IPS-20b (cell line): ENCODE measurements around the gene FAM180A.
"Not testable (repeated sequence)": the region's sequence is repeated elsewhere in the genome, so short reads cannot be mapped to it uniquely, and the experiment has no call there.

Experiments used
- H3K27ac ChIP-seq: one replicate; pipeline ENCODE4 v1.5.1; 2013; ENCODE audit warnings: low read length
- H3K27me3 ChIP-seq: 2 replicates; pipeline ENCODE4 v1.6.1; 2013; ENCODE audit warnings: mild to moderate bottlenecking, low read length, inconsistent platforms; ENCODE audit not compliant: insufficient read depth
- H3K36me3 ChIP-seq: 2 replicates; pipeline ENCODE4 v1.6.1; 2013; ENCODE audit warnings: low read depth, mild to moderate bottlenecking, inconsistent platforms, low read length, moderate library complexity; ENCODE audit not compliant: insufficient read depth
- H3K4me1 ChIP-seq: 2 replicates; pipeline ENCODE4 v1.6.1; 2013; ENCODE audit warnings: mild to moderate bottlenecking, control low read depth, inconsistent platforms, low read length, moderate library complexity; ENCODE audit not compliant: insufficient read depth
- H3K4me3 ChIP-seq: 2 replicates; pipeline ENCODE4 v1.5.1; 2013; ENCODE audit warnings: mild to moderate bottlenecking, low read length, inconsistent platforms
- H3K9ac ChIP-seq: 2 replicates; pipeline ENCODE4 v1.6.1; 2013; ENCODE audit warnings: low read depth, mild to moderate bottlenecking, inconsistent platforms, low read length, moderate library complexity
- H3K9me3 ChIP-seq: 2 replicates; pipeline ENCODE4 v1.6.1; 2013; ENCODE audit warnings: mild to moderate bottlenecking, low read depth, low read length, inconsistent platforms; ENCODE audit not compliant: insufficient read depth

The FAM180A gene

GRCh38 chr7:135708041-135708440, 40.6 kb downstream of the FAM180A start:
- H3K27me3 ChIP-seq, result no peaks in the 10 kb centered on the region
- H3K4me1 ChIP-seq, result peaks cover 8% of the 10 kb centered on the region
- H3K9me3 ChIP-seq, result no peaks in the 10 kb centered on the region
- H3K9ac ChIP-seq, result no peak overlapping the region
- no peak overlapping the region for H3K27ac ChIP-seq
- H3K4me3 ChIP-seq, result no peak overlapping the region
- H3K36me3 ChIP-seq, result no peaks in the 10 kb centered on the region

GRCh38 chr7:135707570-135707966, 41.0 kb downstream of the FAM180A start:
- Histone ChIP-seq H3K4me1 (peaks cover 6% of the 10 kb centered on the region; the same call in 1 of the 2 replicates), H3K9ac (no peak overlapping the region), H3K9me3 (no peaks in the 10 kb centered on the region), H3K27me3 (no peaks in the 10 kb centered on the region), H3K27ac (no peak overlapping the region), H3K36me3 (no peaks in the 10 kb centered on the region), H3K4me3 (no peak overlapping the region)

GRCh38 chr7:135706858-135707569, 41.6 kb downstream of the FAM180A start:
- no peaks in the 10 kb centered on the region for H3K27me3 ChIP-seq
- H3K36me3 ChIP-seq, result no peaks in the 10 kb centered on the region
- no peak overlapping the region for H3K9ac ChIP-seq
- peaks cover 6% of the 10 kb centered on the region; the same call in 1 of the 2 replicates for H3K4me1 ChIP-seq
- no peaks in the 10 kb centered on the region for H3K9me3 ChIP-seq
- no peak overlapping the region for H3K27ac ChIP-seq
- H3K4me3 ChIP-seq, result no peak overlapping the region

DNA sequence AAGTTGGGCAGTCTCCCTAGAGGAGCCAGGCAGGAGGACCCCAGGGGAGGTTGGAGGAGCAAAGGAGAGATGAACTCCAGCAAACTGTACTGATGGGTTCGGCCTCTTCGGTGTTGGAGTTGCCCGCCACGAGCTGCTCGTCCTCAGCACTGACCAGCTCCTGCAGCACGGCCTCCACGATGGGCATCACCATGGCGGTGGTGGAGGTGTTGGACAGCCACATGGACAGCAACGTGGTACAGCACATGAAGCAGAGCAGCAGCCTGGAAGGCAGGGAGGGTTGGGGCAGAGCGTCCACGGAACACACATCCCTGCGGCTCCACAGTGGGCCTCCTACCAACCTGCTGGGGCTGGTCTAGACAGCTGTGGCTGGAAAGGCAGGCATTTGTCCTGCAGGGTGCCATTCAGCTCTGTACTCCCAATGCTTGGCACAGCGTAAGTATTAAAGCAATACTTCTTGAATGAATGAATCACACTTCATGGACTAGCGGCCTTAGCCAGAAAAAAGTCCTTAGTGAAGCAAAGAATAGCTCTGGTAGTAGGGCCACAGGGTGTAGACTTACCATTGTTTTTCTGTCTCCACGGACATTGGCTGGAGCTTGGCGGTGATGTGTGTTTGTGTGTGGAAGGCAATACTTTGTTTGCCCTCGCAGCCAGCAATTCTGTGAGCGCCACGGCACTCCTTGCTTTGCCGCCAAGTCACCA, 42.4 kb downstream of the FAM180A start:
- no peaks in the 10 kb centered on the region for H3K36me3 ChIP-seq
- H3K4me1 ChIP-seq, result peaks cover 2% of the 10 kb centered on the region; the same call in 1 of the 2 replicates
- no peak overlapping the region for H3K27ac ChIP-seq
- no peak overlapping the region for H3K4me3 ChIP-seq
- no peak overlapping the region for H3K9ac ChIP-seq
- H3K27me3 ChIP-seq, result no peaks in the 10 kb centered on the region
- no peaks in the 10 kb centered on the region for H3K9me3 ChIP-seq

DNA sequence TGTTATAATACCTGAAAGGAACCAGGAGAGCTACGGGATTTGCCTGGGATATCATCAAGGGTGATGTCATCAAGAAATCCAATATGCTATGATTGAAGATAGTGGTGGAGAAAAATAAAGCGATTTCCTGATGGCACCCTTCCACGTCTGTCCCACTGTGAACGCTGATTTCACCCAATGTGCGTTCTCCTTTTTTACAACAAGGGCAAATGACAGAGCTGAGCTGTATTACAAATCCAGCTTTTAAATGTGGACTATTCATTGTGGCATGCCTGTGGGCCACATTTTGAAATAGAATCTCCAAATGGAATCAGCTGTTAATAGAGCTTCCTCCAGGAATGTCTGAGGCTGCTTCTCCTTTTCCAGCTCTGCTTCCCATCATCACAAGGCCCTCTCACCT, 43.9 kb downstream of the FAM180A start:
- H3K27ac ChIP-seq, result no peak overlapping the region
- H3K27me3 ChIP-seq, result no peaks in the 10 kb centered on the region
- no peak overlapping the region for H3K4me3 ChIP-seq
- no peaks in the 10 kb centered on the region for H3K36me3 ChIP-seq
- H3K4me1 ChIP-seq, result no peaks in the 10 kb centered on the region
- no peaks in the 10 kb centered on the region for H3K9me3 ChIP-seq
- H3K9ac ChIP-seq, result no peak overlapping the region

DNA sequence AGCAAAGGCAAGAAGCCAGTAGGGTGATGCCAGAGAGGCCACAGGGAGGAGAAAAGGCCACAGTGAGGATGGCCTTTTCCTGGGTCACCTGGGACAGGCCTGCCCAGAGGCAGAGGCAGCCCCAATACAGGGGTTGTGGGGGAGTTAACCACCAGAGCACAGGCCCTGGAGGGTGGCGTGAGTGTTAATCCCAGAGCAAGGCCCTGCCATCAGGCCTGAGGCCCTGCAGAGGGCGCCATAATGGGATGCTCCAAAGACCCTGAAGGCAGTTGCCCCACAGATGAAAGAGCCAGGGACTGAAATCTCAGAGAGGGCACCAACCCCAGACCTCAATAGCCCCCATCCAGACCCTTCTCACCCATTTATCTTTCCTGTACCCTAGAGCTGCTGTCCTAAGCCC, 44.5 kb downstream of the FAM180A start:
- Histone ChIP-seq H3K9me3 (no peaks in the 10 kb centered on the region), H3K9ac (no peak overlapping the region), H3K4me1 (no peaks in the 10 kb centered on the region), H3K27me3 (no peaks in the 10 kb centered on the region), H3K36me3 (no peaks in the 10 kb centered on the region), H3K27ac (no peak overlapping the region), H3K4me3 (no peak overlapping the region)

- Histone ChIP-seq H3K36me3 (no peaks in the 10 kb centered on the region), H3K9ac (no peak overlapping the region), H3K4me3 (no peak overlapping the region), H3K27ac (no peak overlapping the region), H3K4me1 (no peaks in the 10 kb centered on the region), H3K27me3 (no peaks in the 10 kb centered on the region), H3K9me3 (no peaks in the 10 kb centered on the region)
Observed at GRCh38 chr7:135697276-135698049, 51.1 kb downstream of the FAM180A start.

- no peak overlapping the region for H3K27ac ChIP-seq
- no peak overlapping the region for H3K4me3 ChIP-seq
- H3K4me1 ChIP-seq, result no peaks in the 10 kb centered on the region
- H3K36me3 ChIP-seq, result peaks cover 5% of the 10 kb centered on the region
- no peak overlapping the region for H3K9ac ChIP-seq
- no peaks in the 10 kb centered on the region for H3K9me3 ChIP-seq
- no peaks in the 10 kb centered on the region for H3K27me3 ChIP-seq
Observed at GRCh38 chr7:135693558-135693957, 55.1 kb downstream of the FAM180A start.

DNA sequence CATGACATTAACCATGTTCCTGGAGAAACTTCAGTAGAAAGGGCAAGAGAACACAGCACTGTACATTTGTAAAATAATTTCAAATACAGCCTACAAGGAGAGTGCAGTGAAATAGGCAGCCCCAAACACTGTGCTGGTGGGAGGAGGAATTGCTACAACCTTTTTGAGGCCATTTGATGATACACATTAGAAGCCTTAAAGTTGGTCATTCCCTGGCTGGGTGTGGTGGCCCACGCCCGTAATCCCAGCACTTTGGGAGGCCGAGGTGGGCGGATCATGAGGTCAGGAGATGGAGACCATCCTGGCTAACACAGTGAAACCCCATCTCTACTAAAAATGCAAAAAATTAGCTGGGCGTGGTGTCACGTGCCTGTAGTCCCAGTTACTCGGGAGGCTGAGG, 56.0 kb downstream of the FAM180A start:
- not testable (repeated sequence) for H3K36me3 ChIP-seq, H3K27ac ChIP-seq, H3K9ac ChIP-seq, H3K4me1 ChIP-seq, H3K9me3 ChIP-seq, H3K4me3 ChIP-seq, H3K27me3 ChIP-seq

GRCh38 chr7:135692055-135692454, 56.6 kb downstream of the FAM180A start:
- Histone ChIP-seq H3K27me3 (no peaks in the 10 kb centered on the region), H3K27ac (no peak overlapping the region), H3K4me1 (no peaks in the 10 kb centered on the region), H3K36me3 (peaks cover 5% of the 10 kb centered on the region), H3K4me3 (no peak overlapping the region), H3K9me3 (no peaks in the 10 kb centered on the region), H3K9ac (no peak overlapping the region)

DNA sequence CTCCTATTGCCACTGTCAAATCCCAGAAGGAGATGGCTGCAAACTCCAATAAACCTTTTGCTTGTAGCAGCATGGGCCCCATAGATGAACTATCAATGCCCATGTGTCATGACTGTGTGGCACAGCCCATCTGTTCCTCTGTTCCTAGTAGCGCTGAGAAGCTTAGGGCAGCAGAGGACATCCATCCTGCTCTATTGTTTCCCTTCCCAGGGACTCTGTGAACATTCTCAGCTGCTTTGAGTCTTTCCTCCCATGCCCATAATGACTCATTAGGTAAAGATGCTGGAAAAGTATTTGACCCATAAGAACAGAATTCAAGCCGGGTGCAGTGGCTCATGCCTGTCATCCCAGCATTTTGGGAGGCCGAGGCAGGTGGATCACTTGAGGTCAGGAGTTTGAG, 58.0 kb downstream of the FAM180A start:
- no peaks in the 10 kb centered on the region for H3K27me3 ChIP-seq
- no peak overlapping the region for H3K9ac ChIP-seq
- H3K4me3 ChIP-seq, result no peak overlapping the region
- H3K27ac ChIP-seq, result no peak overlapping the region
- peaks cover 8% of the 10 kb centered on the region for H3K36me3 ChIP-seq
- no peaks in the 10 kb centered on the region for H3K9me3 ChIP-seq
- no peaks in the 10 kb centered on the region; the same call in 1 of the 2 replicates for H3K4me1 ChIP-seq
